HCEC 1CT (cell line): ENCODE results near the gene ABCG4.
"Not testable (repeated sequence)": the region's sequence is repeated elsewhere in the genome, so short reads cannot be mapped to it uniquely, and the experiment has no call there.

Experiments
- DNase-seq: peaks from one replicate; pipeline ENCODE4 v3.0.0-alpha.2; 2017

The ABCG4 gene

DNA sequence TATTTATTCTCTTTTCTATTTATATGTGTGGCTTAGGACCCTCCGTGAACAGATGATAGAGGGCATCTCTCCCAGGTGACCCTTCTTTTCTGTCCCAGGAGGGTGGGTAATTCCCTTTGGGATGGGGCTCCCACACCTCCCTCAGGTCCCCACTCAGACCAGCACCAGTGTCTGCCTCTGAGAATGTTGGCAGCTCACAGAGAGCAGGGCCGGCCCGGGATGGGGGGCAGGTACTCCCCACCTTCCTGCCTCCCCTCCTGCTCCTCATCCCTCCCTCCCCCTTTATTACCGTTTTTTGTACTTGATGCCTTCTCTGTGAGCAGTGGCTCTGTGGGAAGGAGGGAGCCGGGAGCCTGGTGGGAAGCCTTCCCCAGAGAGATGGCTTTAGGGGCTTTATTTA is 32.3 kb upstream of the ABCG4 start:
- no peak for DNase-seq

DNA sequence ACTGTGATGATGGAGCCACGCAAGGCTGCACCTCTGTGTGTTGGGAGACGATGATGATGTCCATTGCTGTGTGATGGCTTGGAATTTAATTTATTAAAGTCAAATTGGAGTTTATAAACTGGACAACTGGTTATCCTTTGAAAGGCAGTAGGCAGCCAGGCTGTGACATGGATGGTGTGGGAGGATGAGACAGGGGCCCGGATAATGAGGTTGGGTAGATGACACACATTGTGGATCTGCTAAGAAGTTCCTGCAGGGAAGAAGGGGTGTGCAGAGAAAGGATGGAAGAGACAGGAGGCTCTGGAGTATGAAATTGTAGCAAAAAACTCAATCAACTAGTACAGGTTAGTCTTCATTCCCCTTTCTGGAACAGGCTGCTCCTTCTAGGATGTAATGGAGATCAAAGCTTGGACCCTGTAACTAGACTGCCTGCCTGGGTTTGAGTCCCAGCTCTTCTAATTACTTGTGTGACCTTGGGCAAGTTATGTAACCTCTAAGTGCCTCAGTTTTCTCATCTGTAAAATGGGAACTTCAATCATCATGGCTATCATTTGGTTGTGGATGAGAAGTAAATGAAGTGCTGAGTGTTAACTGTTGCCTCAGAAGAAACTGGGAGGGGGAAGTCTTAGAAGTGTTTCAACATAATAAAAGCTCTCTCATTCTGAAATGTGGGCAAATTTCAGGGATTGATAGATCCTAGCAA is 31.7 kb upstream of the ABCG4 start:
- no peak for DNase-seq

DNA sequence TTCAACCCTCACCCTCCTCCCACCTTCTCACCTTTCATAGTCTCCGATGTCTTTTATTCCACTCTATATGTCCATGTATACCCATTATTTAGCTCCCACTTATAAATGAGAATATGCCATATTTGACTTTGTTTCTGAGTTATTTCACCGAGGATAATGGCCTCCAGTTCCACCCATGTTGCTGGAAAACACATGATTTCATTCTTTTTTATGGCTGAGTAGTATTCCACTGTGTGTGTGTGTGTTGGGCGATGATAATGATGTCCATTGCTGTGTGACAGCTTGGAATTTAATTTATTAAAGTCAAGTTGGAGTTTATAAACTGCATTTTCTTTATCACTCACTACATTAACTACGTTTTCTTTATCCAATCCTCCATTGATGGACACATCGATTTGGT is 30.6 kb upstream of the ABCG4 start:
- no peak for DNase-seq

DNA sequence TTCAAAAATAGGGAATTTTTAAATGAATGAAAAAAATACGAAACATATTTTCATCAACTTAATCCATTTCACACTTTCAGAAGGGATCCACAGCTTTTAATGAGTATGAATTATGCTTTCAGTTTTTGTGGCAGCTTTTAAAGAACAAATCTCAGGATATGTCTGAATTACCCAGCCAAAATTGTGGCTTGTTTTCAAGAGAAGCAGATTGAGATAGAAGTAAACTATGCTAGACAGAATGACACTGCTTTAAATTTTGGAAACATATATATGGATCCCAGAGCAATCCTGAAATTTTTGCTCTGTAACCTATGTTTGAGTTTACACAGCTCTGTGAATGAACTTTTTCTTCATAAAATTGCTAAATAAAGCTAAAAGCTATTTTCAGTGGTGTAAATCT is 29.9 kb upstream of the ABCG4 start:
- DNase-seq: no peak

- no peak for DNase-seq
These were observed 28.2 kb upstream of the ABCG4 start for GRCh38 chr11:119120639-119121007.

DNA sequence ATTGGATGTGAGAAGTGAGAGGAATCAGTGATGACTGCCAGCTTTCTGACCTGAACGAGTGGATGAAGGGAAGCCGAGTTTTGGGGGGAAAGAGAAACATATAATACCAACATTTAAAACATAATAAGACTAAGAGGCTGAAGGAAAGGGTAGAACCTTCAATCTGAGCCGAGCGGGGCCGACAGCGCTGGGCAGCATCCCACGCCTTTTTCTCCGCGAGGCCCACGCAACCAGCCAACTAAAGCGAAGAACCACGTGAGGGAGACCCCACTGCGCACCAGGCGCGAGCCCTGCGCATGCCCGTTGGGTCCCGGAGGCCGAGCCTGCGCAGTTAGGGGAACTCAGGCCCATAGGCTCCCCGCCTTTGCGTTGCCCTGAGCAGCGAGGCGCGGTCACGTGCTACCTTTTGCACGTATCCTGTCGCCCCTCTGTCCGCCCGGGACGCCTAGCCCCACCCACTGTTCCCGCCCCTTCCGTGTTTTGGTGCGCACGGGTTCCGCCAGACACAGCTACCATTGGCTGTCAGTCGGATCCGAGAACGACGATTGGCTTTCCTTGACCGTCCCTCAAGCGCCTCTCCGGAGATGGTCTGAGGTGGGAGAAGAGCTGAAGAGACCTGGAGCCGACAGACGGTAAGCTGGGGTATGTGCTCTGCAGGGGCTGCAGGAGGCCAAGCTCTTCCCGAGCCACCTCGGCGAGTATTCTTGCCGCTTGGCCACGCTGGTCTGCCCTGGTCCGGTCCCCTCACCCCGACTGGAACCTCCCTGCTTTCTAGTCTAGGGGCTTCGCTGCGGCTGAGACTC is 27.6 kb upstream of the ABCG4 start, which contains the start of gene HINFP:
Gene HINFP (plus strand): TSS at position 573 of the 803 bp plus-strand sequence. CDS start 5,365 bp downstream, outside the sequence.
- peak; percentile 99 for DNase-seq

- DNase-seq: no peak
These were observed 27.1 kb upstream of the ABCG4 start for GRCh38 chr11:119121811-119122124.

- DNase-seq: no peak
These were observed 23.0 kb upstream of the ABCG4 start for GRCh38 chr11:119125821-119126220.

- DNase-seq: no peak
These were observed 22.1 kb upstream of the ABCG4 start for GRCh38 chr11:119126675-119127268.

DNA sequence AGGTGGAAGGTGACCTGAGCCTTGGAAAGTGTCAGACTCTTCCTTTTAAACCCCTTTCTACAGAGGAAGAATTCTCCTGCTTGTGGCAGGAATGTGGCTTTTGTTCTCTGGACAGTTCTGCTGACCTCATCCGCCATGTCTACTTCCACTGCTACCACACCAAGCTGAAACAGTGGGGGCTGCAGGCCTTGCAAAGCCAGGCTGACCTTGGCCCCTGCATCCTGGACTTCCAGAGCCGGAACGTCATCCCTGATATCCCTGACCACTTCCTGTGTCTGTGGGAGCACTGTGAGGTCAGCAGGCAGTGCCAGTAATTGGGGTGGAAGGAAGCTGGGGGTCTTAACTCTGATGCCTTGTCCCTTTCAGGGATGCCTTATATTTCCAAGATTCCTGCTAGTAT is 18.2 kb upstream of the ABCG4 start:
- DNase-seq: no peak

GRCh38 chr11:119134389-119134978 is 14.4 kb upstream of the ABCG4 start:
- DNase-seq: no peak

DNA sequence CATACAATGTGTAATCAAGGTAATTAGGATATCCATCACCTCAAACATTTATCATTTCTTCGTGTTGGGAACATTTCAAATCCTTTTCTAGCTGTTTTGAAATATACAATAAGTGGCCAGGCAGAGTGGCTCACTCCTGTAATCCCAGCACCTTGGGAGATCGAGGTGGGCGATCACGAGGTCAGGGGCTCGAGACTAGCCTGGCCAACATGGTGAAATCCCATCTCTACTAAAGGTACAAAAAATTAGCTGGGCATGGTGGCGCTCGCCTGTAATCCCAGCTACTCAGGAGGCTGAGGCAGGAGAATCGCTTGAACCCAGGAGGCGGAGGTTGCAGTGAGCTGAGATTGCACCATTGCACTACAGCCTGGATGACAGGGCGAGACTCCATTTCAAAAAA is 9.6 kb upstream of the ABCG4 start:
- not testable (repeated sequence) for DNase-seq

GRCh38 chr11:119144825-119145486 is 3.9 kb upstream of the ABCG4 start:
- peak; percentile 54 for DNase-seq

DNA sequence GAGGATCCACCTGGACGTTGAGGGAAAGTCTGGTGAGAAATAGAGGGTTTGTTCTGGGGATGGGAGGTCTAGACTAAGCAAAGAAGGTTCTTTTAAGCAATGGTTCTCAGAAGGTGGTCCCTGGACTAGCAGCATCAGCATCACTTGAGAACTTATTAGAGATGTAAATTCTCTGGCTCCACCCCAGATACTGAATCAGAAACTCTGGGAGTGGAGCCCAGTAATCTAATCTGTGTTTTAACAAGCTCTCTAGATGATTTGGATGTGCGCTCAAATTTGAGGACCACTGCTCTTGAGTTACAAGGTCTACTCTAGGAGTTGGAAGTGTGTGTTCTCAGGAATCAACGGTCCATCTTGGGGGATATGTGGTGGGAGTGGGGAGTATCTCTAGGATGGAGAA is 3.3 kb upstream of the ABCG4 start:
- DNase-seq: no peak

- DNase-seq: no peak
These were observed 1.1 kb upstream of the ABCG4 start for GRCh38 chr11:119147604-119148333.

DNA sequence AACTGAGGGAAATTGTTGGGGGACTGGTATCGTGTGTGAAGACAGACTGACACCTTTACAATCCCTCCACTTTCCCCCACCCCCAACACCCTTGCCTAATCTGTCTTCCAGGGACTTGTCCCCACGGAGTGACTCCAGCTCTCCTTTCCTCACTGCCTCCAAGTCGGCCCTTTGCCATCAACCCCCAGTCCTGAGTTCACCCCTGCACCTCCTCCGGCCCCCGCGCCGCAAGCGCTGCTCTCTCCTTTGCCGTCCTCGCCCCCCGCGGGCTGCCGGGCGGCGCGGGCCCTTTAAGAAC is 183 bp upstream of the ABCG4 start:
- no peak for DNase-seq

DNA sequence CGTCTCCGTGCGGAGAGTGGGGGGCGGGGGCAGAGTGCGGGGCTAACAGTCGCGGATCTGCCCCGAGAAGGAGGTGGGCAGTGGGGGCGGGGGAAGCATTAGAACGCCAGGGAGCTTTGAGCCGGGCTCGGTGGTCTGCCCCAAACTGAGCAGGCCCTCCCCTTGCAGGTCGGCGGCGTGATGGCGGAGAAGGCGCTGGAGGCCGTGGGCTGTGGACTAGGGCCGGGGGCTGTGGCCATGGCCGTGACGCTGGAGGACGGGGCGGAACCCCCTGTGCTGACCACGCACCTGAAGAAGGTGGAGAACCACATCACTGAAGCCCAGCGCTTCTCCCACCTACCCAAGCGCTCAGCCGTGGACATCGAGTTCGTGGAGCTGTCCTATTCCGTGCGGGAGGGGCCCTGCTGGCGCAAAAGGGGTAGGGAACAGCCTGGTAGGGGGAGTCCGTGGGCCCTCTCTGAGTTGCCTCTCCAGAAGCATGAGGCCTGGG is 979 bp downstream of the ABCG4 start:
- DNase-seq: no peak

DNA sequence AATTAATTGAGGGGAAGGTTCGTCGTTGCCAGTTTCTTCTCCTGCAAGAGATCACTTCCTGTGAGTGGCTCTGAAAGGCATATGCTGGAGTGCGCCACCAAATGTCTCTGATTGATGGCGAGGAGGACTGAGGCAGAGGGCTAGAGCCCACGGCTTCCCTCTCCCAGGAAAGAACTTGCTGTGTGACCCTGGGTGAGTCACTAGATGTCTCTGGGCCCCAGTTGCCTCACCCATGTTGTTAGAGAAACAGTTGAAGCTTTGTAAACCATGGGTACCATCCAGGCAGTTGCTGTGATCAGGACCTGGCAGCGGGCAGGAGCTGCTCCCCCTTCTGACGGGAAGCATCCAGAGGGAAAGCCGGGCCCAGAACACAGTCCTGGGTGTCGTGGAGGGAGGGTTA is 3.2 kb downstream of the ABCG4 start:
- no peak for DNase-seq

DNA sequence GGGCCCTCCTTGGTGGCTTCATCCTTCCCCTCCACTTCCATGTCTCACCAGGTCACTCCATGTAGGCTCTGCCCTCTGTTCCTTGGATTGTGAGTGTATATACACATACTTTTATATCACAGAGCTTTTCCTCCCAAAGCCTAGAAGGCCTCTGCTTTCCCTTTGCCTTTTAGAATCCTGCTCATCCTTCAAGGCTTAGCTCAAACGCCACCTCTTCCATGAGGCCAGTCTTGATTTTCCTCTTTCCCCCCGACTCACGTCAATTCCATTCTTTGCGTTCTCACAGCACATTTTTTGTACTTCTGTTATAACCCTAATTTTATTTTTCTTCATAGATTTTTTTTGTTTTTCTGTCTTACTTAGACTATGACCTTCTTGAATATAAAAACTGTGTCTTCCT is 3.8 kb downstream of the ABCG4 start:
- DNase-seq: no peak

DNA sequence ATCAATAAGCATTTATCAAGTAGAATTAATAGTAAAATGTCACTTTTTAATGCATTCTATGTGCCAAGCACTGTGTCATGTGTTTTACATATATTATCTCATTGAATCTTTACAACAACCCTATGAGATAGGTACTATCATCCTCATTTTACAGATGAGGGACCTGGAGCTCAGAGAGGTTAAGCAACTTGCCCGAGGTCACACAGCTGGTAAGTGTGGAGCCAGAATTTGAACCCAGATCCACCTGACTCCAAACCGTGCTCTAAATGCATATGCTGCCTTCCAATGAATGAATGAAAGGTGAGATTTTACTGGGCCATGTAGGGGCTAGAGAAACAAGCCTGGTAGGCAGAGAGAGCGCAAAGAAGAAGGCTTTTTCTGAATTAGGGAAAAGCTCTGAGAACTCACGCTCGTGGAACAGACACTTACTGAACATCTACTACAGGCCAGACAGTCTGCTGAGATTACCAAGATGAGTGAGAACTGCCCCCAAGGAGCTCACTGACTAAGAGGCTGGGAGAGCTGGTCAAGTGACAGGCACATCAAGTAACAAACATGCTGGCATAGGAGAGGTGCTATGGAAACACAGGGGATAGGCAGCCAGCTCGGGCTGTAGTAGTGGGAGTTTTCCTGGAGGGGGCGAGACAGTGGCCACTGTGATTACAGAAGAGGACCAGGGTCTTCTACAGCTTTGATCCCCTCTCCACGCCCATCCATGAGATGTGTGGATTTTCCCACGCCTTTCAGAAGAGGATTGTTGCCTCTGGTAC is 4.4 kb downstream of the ABCG4 start:
- DNase-seq: no peak

DNA sequence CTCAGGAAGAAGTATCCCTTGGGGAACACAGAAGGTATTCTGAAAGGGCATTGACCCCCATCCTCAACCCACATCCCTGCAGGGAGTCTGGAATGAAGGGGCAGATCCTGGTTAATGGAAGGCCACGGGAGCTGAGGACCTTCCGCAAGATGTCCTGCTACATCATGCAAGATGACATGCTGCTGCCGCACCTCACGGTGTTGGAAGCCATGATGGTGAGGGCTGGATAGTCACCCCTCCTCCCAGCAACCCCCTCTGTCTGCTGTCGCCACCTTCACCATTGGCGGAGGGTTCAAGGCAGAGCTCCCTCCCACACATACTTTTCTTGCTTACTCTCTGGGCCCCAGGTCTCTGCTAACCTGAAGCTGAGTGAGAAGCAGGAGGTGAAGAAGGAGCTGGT is 5.3 kb downstream of the ABCG4 start:
- no peak for DNase-seq
